Right lobe of liver (tissue), 6 donors: ENCODE results near the gene EMP3. TPM values are rescaled to one million over a fixed set of nuclear protein-coding genes. Genes with fewer than 3 reads are reported as not detected.
A peak's percentile ranks its signal among the peaks of the same experiment; 100 is the strongest.

Source experiments
- ATAC-seq, 4 donors: fragments of 200-7000 bp; cut with Tn5 transposase; one replicate each; pipeline ENCODE4 v1.9.1; 2020; ENCODE audit warnings: mild to moderate bottlenecking in 4 of 4, moderate library complexity in 4 of 4
- DNase-seq, 3 donors: peaks; one replicate each; pipeline ENCODE4 v3.0.0-alpha.2; 2020
- H3K27ac ChIP-seq, 3 donors: fragments of 200-600 bp; one replicate each; pipeline ENCODE4 v1.8.0; 2022
- H3K27me3 ChIP-seq, 2 donors: fragments of 200-600 bp; one replicate each; pipeline ENCODE4 v1.8.0; 2022
- H3K36me3 ChIP-seq, 4 donors: fragments of 200-600 bp; sonication (generic) in 1 of 4; one replicate each; pipeline versions ENCODE4 v1.5.1 to v1.8.0; 2017 to 2022; ENCODE audit warnings: control low read depth in 1 of 4
- H3K4me1 ChIP-seq, 4 donors: fragments of 200-600 bp; sonication (generic) in 1 of 4; one replicate each; pipeline versions ENCODE4 v1.5.1 to v1.8.0; 2017 to 2022; ENCODE audit warnings: control low read depth in 1 of 4
- H3K4me3 ChIP-seq, 3 donors: fragments of 200-600 bp; one replicate each; pipeline ENCODE4 v1.8.0; 2022
- H3K9me3 ChIP-seq, 4 donors: fragments of 200-600 bp; sonication (generic) in 1 of 4; one replicate each; pipeline versions ENCODE4 v1.5.1 to v1.8.0; 2017 to 2022; ENCODE audit warnings: control low read depth in 1 of 4
- POLR2A ChIP-seq: fragments of 450-650 bp; IDR thresholded peaks from one replicate; pipeline ENCODE4 v1.6.1; 2017; ENCODE audit warnings: antibody characterized with exemption, mild to moderate bottlenecking
- WGBS: methylation state at CpG from one replicate; pipeline ENCODE4 v1.1.6; 2018; ENCODE audit warnings: low coverage, low lambda C conversion rate; ENCODE audit not compliant: insufficient coverage; ENCODE audit errors: missing lambda C conversion rate; 5-methylcytosine and 5-hydroxymethylcytosine counted together
- intact Hi-C, 2 donors: fragments of 100-400 bp; cut with DNase I; formaldehyde crosslinking; loops; one replicate each; pipeline versions ENCODE4 v1.11.2 to v1.14.1; 2022
- total RNA-seq, 6 experiments: library from RNA; depleted of rRNA in 2 of 6; stranded (reverse); fragments of >200 nt in 2 of 6; fragmentation: NEBNext Ultra II Directional in 3 of 6; extraction: Animal tissue kit (Norgen Biotek cat#: 25700) in 3 of 6; gene quantifications; one replicate each; pipeline versions ENCODE4 v1.1.0 to v1.2.4, GENCODE V29; 2016 to 2023
- TF ChIP-seq, protein P1 (sequence below), 4 donors: fragments of 200-600 bp in 3 of 4; fragments of 450-650 bp in 1 of 4; IDR thresholded peaks; one replicate each; pipeline versions ENCODE4 v1.5.1 to v1.8.0; 2016 to 2022; ENCODE audit warnings: antibody characterized with exemption in 4 of 4, mild to moderate bottlenecking in 2 of 4
- donor health status: DM: no; HTN: yes; CAD: no.
- donor health status: DM: no; HTN: no; CAD: no.
- donor health status: DM: no; HTN: no; CAD: no.
- donor health status: DM: no; HTN: yes; CAD: no.
- donor health status: DM: no; HTN: yes; CAD: no.

EMP3 gene
- total RNA-seq, 6 experiments from 2014 or later: 2.8 to 14.2 (median 5.6) TPM

DNA sequence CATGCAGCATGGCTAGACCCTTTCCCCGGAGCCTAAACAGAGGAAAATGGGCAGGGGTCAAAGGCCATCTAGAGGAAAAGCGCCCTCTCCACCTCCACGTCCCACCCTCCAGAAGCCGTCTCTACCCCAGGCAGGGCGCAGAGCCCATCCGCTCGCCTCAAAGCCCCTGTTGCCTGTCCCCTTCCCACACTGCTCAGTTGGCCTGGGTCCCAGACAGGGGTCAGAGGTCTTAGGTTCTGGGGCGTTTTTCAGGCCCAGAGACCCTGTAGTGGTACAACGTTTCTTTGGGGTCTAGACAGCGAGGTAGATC, 38.1 kb downstream of the EMP3 start:
- intact Hi-C loops: no loop called here
- Histone ChIP-seq H3K27ac (peak overlapping the region; percentile 80 to 93 (median 91)), H3K4me3 (peak overlapping the region; percentile 59 to 65 (median 63)), H3K27me3 (no peaks in the 10 kb centered on the region), H3K9me3 (no peaks in the 10 kb centered on the region), H3K4me1 (peaks cover 0 to 3% (median 0%) of the 10 kb centered on the region in 4 donors), H3K36me3 (no peaks in the 10 kb centered on the region)
- peak; percentile 33 to 49 (median 43) for ATAC-seq
- TF ChIP-seq POLR2A: no peak
- peak; percentile 69 to 81 (median 74) for DNase-seq
- 0% methylated on average over 6 of the region's 10 CpGs for WGBS

DNA sequence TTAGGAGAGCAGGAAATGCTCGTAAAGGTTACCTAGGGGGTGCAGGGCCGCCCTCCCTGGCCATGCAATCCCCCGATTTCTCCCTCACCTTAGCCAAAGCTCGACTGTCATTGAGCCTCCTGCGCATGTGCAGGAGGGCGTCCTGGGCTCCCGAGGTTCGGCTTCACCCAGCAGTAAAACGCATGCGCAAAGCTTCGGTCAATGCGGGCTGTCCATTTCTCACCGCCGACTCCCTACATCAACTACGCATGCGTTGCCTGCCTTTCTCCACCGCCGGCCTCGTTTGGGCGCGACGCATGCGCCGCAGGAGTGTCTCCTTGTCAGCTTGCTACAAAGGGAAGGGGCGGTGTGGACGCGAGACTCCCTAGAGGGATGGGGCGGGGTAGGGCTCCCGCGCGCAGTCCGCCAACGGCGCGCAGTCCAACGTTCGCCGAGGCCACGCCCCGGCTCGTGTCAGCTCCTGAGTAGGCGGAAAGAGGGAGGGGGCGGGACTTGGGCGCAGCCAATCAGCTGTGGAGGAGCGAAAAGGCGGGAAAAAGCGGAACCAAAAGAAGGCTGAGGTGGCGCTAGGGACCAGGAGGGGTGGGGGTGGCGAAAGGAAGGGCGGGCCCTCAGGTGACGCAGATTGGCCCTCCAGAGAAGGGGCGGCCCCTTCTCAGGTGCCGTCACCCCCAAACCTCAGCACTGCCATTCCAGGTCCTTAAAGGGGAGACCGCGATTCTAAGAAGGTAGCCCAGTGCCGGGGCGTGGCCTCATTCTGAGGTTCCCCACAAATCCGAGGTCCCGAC, 38.7 kb downstream of the EMP3 start, which contains the start of the genes SYNGR4 and TMEM143:
TSS of gene SYNGR4 (plus strand) at position 558 of the 788 bp plus-strand sequence. CDS start 1,476 bp downstream, outside the sequence.
TSS of gene TMEM143 (minus strand) at position 131 of the 788 bp plus-strand sequence. CDS start at position 111, 20 bp downstream.
- Histone ChIP-seq H3K36me3 (no peaks in the 10 kb centered on the region), H3K4me3 (peak within 1 kb of the TSS; percentile 59 to 65 (median 63)), H3K4me1 (peaks cover 0 to 3% (median 0%) of the 10 kb centered on the region in 4 donors), H3K9me3 (no peaks in the 10 kb centered on the region), H3K27me3 (no peaks in the 10 kb centered on the region), H3K27ac (peak within 1 kb of the TSS; percentile 80 to 93 (median 91))
- no peak for TF ChIP-seq POLR2A
- TF ChIP-seq, protein P1, sequence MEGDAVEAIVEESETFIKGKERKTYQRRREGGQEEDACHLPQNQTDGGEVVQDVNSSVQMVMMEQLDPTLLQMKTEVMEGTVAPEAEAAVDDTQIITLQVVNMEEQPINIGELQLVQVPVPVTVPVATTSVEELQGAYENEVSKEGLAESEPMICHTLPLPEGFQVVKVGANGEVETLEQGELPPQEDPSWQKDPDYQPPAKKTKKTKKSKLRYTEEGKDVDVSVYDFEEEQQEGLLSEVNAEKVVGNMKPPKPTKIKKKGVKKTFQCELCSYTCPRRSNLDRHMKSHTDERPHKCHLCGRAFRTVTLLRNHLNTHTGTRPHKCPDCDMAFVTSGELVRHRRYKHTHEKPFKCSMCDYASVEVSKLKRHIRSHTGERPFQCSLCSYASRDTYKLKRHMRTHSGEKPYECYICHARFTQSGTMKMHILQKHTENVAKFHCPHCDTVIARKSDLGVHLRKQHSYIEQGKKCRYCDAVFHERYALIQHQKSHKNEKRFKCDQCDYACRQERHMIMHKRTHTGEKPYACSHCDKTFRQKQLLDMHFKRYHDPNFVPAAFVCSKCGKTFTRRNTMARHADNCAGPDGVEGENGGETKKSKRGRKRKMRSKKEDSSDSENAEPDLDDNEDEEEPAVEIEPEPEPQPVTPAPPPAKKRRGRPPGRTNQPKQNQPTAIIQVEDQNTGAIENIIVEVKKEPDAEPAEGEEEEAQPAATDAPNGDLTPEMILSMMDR (IDR thresholded peaks at IDR 0.05): no peak
- ATAC-seq (peak; percentile 89 to 94 (median 92)), DNase-seq (peak; percentile 99 to 100 (median 99))
- under 1% methylated on average over 41 of the region's 59 CpGs for WGBS
- intact Hi-C loops: no loop called here

DNA sequence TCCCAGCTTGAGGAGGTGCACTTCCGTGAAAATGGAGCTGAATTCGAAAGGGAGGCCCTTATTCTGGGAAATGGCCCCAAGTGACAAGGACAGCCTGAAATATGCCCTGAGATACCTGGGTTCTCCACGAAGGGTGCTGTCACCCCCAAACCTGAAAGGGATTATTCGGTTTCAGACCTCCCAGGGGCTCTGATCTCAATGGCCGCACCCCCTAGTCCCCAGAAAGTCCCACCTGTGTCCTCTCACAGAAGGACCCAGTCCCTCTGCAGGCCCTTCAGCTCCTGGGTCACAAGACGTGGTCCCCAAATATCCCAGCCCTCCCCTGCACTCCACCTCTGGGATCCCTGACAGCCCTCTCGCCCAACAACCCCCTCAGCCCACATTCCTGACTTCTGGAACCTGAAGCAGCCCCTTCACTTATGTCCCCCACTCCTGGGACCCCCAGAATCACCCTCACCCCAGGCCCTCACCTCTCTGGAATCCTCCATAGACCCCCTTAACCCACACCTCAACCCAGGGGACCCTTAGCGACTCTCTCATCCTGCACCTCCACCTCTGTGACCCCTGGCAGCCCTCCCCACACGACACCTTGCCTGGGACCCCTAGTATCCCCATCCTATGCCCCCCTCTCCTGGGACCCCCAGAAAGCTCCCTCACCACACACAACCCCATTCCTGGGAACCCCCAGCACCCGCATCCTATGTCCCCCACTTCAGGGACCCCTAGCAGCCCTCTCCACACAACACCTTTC, 39.4 kb downstream of the EMP3 start:
- WGBS: 66% methylated on average over 8 of the region's 10 CpGs
- TF ChIP-seq POLR2A: no peak
- TF ChIP-seq, protein P1 (IDR thresholded peaks at IDR 0.05): no peak
- ATAC-seq (no peak), DNase-seq (peak in 1 of 3 donors; percentile 54)
- Histone ChIP-seq H3K9me3 (no peaks in the 10 kb centered on the region), H3K36me3 (no peaks in the 10 kb centered on the region), H3K27ac (no peak overlapping the region), H3K4me3 (peak overlapping the region; percentile 27 to 65 (median 63)), H3K4me1 (peaks cover 0 to 3% (median 0%) of the 10 kb centered on the region in 4 donors), H3K27me3 (no peaks in the 10 kb centered on the region)
- intact Hi-C loops: no loop called here

DNA sequence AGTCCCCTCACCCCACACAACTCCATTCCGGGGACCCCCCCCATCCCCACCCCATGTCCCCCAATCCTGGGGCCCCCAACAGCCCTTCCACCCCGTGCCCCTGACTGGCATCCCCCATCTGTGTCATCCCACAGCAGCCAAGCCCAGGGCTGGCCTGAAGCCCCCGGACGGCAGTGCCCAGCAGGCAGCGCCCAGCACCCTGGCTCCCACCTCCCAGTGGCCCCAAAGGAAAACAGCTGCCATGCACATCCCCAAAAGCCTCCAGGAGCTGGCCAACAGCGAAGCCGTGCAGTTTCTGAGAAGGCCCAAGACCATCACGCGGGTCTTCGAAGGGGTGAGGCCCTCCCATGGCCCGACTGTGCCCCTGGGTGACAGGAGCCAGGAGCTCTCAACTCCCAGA, 40.2 kb downstream of the EMP3 start:
- ATAC-seq (no peak), DNase-seq (no peak)
- H3K4me3 ChIP-seq: no peak overlapping the region
- no peaks in the 10 kb centered on the region for H3K9me3 ChIP-seq
- 92% methylated on average over 6 of the region's 11 CpGs for WGBS
- H3K36me3 ChIP-seq: no peaks in the 10 kb centered on the region
- TF ChIP-seq, protein P1 (IDR thresholded peaks at IDR 0.05): no peak
- no peak for TF ChIP-seq POLR2A
- intact Hi-C loops: no loop called here
- H3K27ac ChIP-seq: no peak overlapping the region
- no peaks in the 10 kb centered on the region for H3K27me3 ChIP-seq
- H3K4me1 ChIP-seq: peaks cover 0 to 3% (median 0%) of the 10 kb centered on the region in 4 donors

DNA sequence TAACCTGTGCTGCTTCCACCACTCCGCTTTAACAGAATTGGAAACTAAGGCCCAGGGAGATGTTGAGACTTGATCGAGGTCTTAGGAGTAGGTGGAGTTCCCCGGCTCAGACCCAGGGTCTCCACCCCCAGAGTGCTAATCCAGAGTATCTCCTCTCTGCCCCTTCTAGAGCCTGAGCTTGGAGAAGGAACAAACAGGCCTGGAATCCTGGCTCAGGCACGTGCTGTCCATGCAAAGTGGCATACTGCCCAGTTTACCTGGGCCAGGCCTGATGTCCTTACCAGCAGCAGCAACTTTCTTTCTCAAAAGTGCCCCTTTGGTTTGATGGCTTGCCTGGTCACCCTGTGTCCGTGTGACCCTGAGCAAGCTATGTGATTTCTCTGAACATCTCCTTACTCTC, 42.5 kb downstream of the EMP3 start:
- no peaks in the 10 kb centered on the region for H3K9me3 ChIP-seq
- no peaks in the 10 kb centered on the region for H3K27me3 ChIP-seq
- WGBS: no CpG with 5 or more reads among the region's 5 CpGs
- H3K4me3 ChIP-seq: no peak overlapping the region
- H3K36me3 ChIP-seq: no peaks in the 10 kb centered on the region
- ATAC-seq (no peak), DNase-seq (peak in 1 of 3 donors; percentile 69)
- no peak for TF ChIP-seq POLR2A
- TF ChIP-seq, protein P1 (IDR thresholded peaks at IDR 0.05): no peak
- intact Hi-C loops: no loop called here
- H3K4me1 ChIP-seq: peaks cover 0 to 3% (median 0%) of the 10 kb centered on the region in 4 donors
- no peak overlapping the region for H3K27ac ChIP-seq
